Breast epithelium (tissue), 4 donors: ENCODE measurements around the gene PCDHA9. TPM values are rescaled to one million over a fixed set of nuclear protein-coding genes. Genes with fewer than 3 reads are reported as not detected.
A peak's percentile ranks its signal among the peaks of the same experiment; 100 is the strongest.
"Not testable (repeated sequence)": the region's sequence is repeated elsewhere in the genome, so short reads cannot be mapped to it uniquely, and the experiment has no call there.

Experiments used
- DNase-seq, 2 donors: peaks; one replicate each; pipeline ENCODE4 v3.0.0-alpha.2; 2019; ENCODE audit warnings: low spot score in 2 of 2
- H3K27ac ChIP-seq, 2 donors: fragments of 200-600 bp; sonication (generic) in 1 of 2; one replicate each; pipeline ENCODE4 v1.5.1; 2016 to 2019; ENCODE audit warnings: mild to moderate bottlenecking in 1 of 2
- H3K27me3 ChIP-seq, 2 donors: fragments of 200-600 bp; sonication (generic) in 1 of 2; one replicate each; pipeline versions ENCODE4 v1.5.1 to v1.6.0; 2017 to 2019; ENCODE audit warnings: control low read depth in 1 of 2, mild to moderate bottlenecking in 1 of 2
- H3K36me3 ChIP-seq: fragments of 200-600 bp; one replicate; pipeline ENCODE4 v1.5.1; 2019
- H3K4me1 ChIP-seq, 2 donors: fragments of 200-600 bp; sonication (generic); one replicate each; pipeline ENCODE4 v1.5.1; 2016 to 2019; ENCODE audit warnings: control low read depth in 1 of 2
- H3K4me3 ChIP-seq, 3 donors: fragments of 200-600 bp; sonication (generic); 1 replicate in 2 of 3; 2 replicates in 1 of 3; pipeline ENCODE4 v1.5.1; 2016 to 2019; ENCODE audit warnings: mild to moderate bottlenecking in 3 of 3, moderate library complexity in 2 of 3
- H3K9me3 ChIP-seq, 2 donors: fragments of 200-600 bp; sonication (generic) in 1 of 2; one replicate each; pipeline ENCODE4 v1.5.1; 2016 to 2019; ENCODE audit warnings: control low read depth in 1 of 2
- CTCF ChIP-seq, 3 donors: fragments of 450-650 bp; IDR thresholded peaks; one replicate each; pipeline ENCODE4 v1.5.1; 2016 to 2017; ENCODE audit warnings: antibody characterized with exemption in 3 of 3, mild to moderate bottlenecking in 3 of 3, moderate library complexity in 3 of 3
- POLR2A ChIP-seq: fragments of 450-650 bp; IDR thresholded peaks from one replicate; pipeline ENCODE4 v1.6.1; 2016; ENCODE audit warnings: antibody characterized with exemption, mild to moderate bottlenecking, moderate library complexity
- POLR2AphosphoS5 ChIP-seq, 3 donors: sonication (generic); formaldehyde crosslinking; IDR thresholded peaks; one replicate each; pipeline ENCODE4 v1.6.1; 2017; ENCODE audit warnings: antibody characterized with exemption in 3 of 3
- intact Hi-C: fragments of 100-400 bp; cut with DNase I; formaldehyde crosslinking; loops from one replicate; pipeline ENCODE4 v1.15.1; 2023; ENCODE audit warnings: low total_unique reads
- total RNA-seq, 3 donors: library from RNA; depleted of rRNA; stranded (reverse); fragments of >200 nt; gene quantifications; one replicate each; pipeline ENCODE4 v1.1.0, GENCODE V29; 2016

PCDHA9 gene
- total RNA-seq, 3 donors from 2014 or later = 0.16 to 1.5 (median 0.66) TPM

- H3K4me3 ChIP-seq = peak within 1 kb of the TSS in 2 of 3 donors; percentile 27 to 42
- peaks cover 25 to 61% of the 10 kb centered on the region in 2 donors for H3K9me3 ChIP-seq
Observed at GRCh38 chr5:140868721-140869554, 20.8 kb downstream of the PCDHA9 start, which contains the start of gene PCDHA11. TSS of gene PCDHA11 (plus strand) at chr5:140868957. CDS start at chr5:140869104, 147 bp downstream.

GRCh38 chr5:140869555-140869886 lies 21.3 kb downstream of the PCDHA9 start:
- Histone ChIP-seq H3K36me3 (no peaks in the 10 kb centered on the region), H3K9me3 (peaks cover 25 to 56% of the 10 kb centered on the region in 2 donors), H3K27ac (no peak overlapping the region), H3K4me3 (peak overlapping the region in 2 of 3 donors; percentile 27 to 42), H3K4me1 (no peaks in the 10 kb centered on the region), H3K27me3 (no peaks in the 10 kb centered on the region)
- intact Hi-C loops = no loop called here
- no peak for TF ChIP-seq POLR2AphosphoS5 (IDR thresholded peaks at IDR 0.05)
- TF ChIP-seq POLR2A = no peak
- TF ChIP-seq CTCF (IDR thresholded peaks at IDR 0.05) = no peak
- no peak for DNase-seq

More at GRCh38 chr5:140868721-140869554, 20.8 kb downstream of the PCDHA9 start, which contains the start of gene PCDHA11:
- Histone ChIP-seq H3K27me3 (no peaks in the 10 kb centered on the region), H3K27ac (no peak within 1 kb of the TSS), H3K36me3 (no peaks in the 10 kb centered on the region), H3K4me1 (no peaks in the 10 kb centered on the region)
- peak in 1 of 3 donors; percentile 15 for TF ChIP-seq CTCF (IDR thresholded peaks at IDR 0.05)
- no peak for TF ChIP-seq POLR2A
- intact Hi-C loops = no loop called here
- no peak for DNase-seq

GRCh38 chr5:140870221-140871201 lies 22.3 kb downstream of the PCDHA9 start:
- intact Hi-C loops = no loop called here
- no peaks in the 10 kb centered on the region for H3K27me3 ChIP-seq
- H3K27ac ChIP-seq = no peak overlapping the region
- no peak overlapping the region for H3K4me3 ChIP-seq
- H3K36me3 ChIP-seq = no peaks in the 10 kb centered on the region
- TF ChIP-seq POLR2AphosphoS5 (IDR thresholded peaks at IDR 0.05) (no peak), CTCF (IDR thresholded peaks at IDR 0.05) (no peak), POLR2A (no peak)
- H3K4me1 ChIP-seq = no peaks in the 10 kb centered on the region
- H3K9me3 ChIP-seq = peaks cover 29 to 52% of the 10 kb centered on the region in 2 donors
- no peak for DNase-seq

- TF ChIP-seq CTCF (IDR thresholded peaks at IDR 0.05) (peak in 1 of 3 donors; percentile 12), POLR2AphosphoS5 (IDR thresholded peaks at IDR 0.05) (no peak)
- DNase-seq = no peak
- H3K36me3 ChIP-seq = no peaks in the 10 kb centered on the region
- H3K4me3 ChIP-seq = peak within 1 kb of the TSS in 2 of 3 donors; percentile 32 to 46
- no peak within 1 kb of the TSS for H3K27ac ChIP-seq
- no peaks in the 10 kb centered on the region for H3K27me3 ChIP-seq
- no peaks in the 10 kb centered on the region for H3K4me1 ChIP-seq
- intact Hi-C loops = no loop called here
- peaks cover 31 to 61% of the 10 kb centered on the region in 2 donors for H3K9me3 ChIP-seq
Observed at GRCh38 chr5:140875085-140876065, 27.2 kb downstream of the PCDHA9 start, which contains the start of gene PCDHA12. TSS of gene PCDHA12 (plus strand) at chr5:140875308. CDS start at chr5:140875473, 165 bp downstream.

DNA sequence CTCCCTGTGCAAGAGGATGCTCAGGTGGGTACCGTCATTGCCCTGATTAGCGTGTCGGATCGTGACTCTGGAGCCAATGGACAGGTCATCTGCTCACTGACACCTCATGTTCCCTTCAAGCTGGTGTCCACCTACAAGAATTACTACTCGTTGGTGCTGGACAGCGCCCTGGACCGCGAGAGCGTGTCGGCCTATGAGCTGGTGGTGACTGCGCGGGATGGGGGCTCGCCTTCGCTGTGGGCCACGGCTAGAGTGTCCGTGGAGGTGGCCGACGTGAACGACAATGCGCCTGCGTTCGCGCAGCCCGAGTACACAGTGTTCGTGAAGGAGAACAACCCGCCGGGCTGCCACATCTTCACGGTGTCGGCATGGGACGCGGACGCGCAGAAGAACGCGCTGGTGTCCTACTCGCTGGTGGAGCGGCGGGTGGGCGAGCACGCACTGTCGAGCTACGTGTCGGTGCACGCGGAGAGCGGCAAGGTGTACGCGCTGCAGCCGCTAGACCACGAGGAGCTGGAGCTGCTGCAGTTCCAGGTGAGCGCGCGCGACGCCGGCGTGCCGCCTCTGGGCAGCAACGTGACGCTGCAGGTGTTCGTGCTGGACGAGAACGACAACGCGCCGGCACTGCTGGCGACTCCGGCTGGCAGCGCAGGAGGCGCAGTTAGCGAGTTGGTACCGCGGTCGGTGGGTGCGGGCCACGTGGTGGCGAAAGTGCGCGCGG lies 28.5 kb downstream of the PCDHA9 start:
- H3K9me3 ChIP-seq = peaks cover 22 to 49% of the 10 kb centered on the region in 2 donors
- H3K27ac ChIP-seq, H3K4me3 ChIP-seq, H3K4me1 ChIP-seq, DNase-seq, H3K36me3 ChIP-seq, H3K27me3 ChIP-seq, intact Hi-C loops: not testable (repeated sequence)
